ENCODE measurements around the gene PIK3CD. TPM values are rescaled to one million over a fixed set of nuclear protein-coding genes. Genes with fewer than 3 reads are reported as not detected.

Gene PIK3CD
- total and polyA plus RNA-seq, 2 experiments from 2014 or later: 1.2 to 1.3 TPM

DNA sequence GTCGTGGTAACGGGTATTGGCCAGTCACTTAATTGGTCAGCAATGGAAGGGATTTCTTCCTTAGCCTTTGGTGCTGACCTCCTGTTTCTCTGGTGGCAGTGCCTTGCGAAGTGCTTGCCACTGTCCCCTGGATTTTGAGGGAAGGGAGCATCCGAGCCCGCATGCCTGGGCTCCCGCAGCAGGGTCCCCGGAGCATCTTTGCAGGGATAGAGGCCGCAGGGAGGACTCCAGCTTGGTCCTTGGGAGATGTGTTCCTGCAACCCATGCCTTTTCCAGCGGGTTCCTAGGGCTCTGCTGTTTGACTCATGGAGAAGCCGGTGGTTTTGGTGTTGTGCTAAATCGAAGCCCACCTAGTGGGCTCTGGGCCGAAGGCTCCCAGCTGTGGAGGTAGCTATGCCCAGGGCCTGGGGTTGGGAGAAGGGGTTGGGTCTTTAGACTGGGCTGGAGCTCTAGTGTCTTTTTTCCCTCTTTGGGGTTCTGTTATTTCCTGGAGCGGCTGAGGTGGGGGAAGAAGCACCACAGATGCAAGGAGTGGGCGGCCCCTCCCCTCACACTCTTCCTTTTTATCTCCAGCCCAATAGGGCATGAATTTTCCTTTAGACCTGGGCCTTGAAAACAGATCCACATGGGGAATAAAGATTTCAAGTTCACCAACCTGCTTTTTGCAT, 39.0 kb downstream of the PIK3CD start:
- Histone ChIP-seq H3K27me3 (peaks cover 25% of the 10 kb centered on the region), H2AFZ (peak overlapping the region; percentile 74), H3K27ac (no peak overlapping the region), H3K9me2 (replicated peaks; ENCODE audit: insufficient read depth) (no peaks in the 10 kb centered on the region), H3K9me3 (ENCODE audit: low read depth) (no peaks in the 10 kb centered on the region), H3K4me1 (ENCODE audit: insufficient read depth) (no peaks in the 10 kb centered on the region), H3K79me2 (no peaks in the 10 kb centered on the region), H3K4me2 (peak overlapping the region; percentile 98), H4K20me1 (ENCODE audit: insufficient read depth, poor library complexity, severe bottlenecking) (no peaks in the 10 kb centered on the region), H3K36me3 (replicated peaks; ENCODE audit: insufficient read depth, low read depth) (no peaks in the 10 kb centered on the region), H3K4me3 (no peak overlapping the region)
- no peak for TF ChIP-seq EZH2 (IDR thresholded peaks at IDR 0.05; ENCODE audit: borderline replicate concordance)
- TF ChIP-seq, protein P1, sequence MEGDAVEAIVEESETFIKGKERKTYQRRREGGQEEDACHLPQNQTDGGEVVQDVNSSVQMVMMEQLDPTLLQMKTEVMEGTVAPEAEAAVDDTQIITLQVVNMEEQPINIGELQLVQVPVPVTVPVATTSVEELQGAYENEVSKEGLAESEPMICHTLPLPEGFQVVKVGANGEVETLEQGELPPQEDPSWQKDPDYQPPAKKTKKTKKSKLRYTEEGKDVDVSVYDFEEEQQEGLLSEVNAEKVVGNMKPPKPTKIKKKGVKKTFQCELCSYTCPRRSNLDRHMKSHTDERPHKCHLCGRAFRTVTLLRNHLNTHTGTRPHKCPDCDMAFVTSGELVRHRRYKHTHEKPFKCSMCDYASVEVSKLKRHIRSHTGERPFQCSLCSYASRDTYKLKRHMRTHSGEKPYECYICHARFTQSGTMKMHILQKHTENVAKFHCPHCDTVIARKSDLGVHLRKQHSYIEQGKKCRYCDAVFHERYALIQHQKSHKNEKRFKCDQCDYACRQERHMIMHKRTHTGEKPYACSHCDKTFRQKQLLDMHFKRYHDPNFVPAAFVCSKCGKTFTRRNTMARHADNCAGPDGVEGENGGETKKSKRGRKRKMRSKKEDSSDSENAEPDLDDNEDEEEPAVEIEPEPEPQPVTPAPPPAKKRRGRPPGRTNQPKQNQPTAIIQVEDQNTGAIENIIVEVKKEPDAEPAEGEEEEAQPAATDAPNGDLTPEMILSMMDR (IDR thresholded peaks at IDR 0.05; ENCODE audit: poor library complexity): no peak
- DNase-seq (ENCODE audit: low spot score): no peak
- 51% methylated on average over 14 of the region's 14 CpGs for WGBS (ENCODE audit: low lambda C conversion rate, missing lambda C conversion rate)

DNA sequence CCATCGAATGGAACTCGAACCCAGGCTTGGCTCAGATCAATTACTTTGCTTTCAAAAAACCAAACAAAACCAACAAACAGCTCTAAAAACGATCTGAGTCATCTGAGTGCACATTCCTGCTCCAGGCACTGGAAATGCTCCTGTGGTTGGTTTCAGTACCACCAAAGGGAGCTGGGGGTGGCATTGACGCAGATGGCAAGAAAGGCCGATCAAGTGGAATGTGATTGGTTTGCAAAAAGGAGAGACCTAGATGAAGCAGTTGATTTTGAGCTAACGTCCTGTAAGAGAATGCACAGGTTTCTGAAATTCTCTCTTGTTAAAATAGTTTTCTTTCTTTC, 39.5 kb downstream of the PIK3CD start:
- WGBS (ENCODE audit: low lambda C conversion rate, missing lambda C conversion rate): 76% methylated on average over 6 of the region's 6 CpGs
- H3K27me3 ChIP-seq: peaks cover 25% of the 10 kb centered on the region
- H2AFZ ChIP-seq: no peak overlapping the region
- H3K27ac ChIP-seq: no peak overlapping the region
- no peak overlapping the region for H3K4me3 ChIP-seq
- no peaks in the 10 kb centered on the region for H4K20me1 ChIP-seq (ENCODE audit: insufficient read depth, poor library complexity, severe bottlenecking)
- no peak for DNase-seq (ENCODE audit: low spot score)
- no peaks in the 10 kb centered on the region for H3K9me3 ChIP-seq (ENCODE audit: low read depth)
- no peaks in the 10 kb centered on the region for H3K36me3 ChIP-seq (replicated peaks; ENCODE audit: insufficient read depth, low read depth)
- no peaks in the 10 kb centered on the region for H3K4me1 ChIP-seq (ENCODE audit: insufficient read depth)
- no peaks in the 10 kb centered on the region for H3K9me2 ChIP-seq (replicated peaks; ENCODE audit: insufficient read depth)
- no peak for TF ChIP-seq EZH2phosphoT487 (IDR thresholded peaks at IDR 0.05; ENCODE audit: low read depth, severe bottlenecking, unreplicated experiment)
- H3K79me2 ChIP-seq: no peaks in the 10 kb centered on the region
- H3K4me2 ChIP-seq: no peak overlapping the region

DNA sequence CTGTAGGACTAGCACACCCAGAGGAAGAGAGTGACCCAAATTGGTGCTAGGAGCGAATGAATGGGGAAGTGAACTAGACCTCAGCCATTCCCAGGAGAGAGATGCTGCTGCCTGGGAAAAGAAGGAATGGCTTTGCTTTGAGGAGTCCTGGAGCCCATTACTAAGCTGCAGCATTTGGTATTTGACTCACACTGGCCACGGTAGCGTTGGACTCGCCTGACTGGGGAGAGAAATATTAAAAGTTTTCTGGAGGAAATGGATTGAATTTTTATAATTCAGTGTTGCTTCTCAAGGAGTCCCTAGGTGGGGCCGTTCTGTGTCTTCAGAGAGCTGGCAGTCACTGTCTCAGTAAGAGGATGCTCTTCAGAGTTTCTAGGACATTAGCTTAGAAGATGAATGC, 40.2 kb downstream of the PIK3CD start:
- DNase-seq (ENCODE audit: low spot score): no peak
- H3K27me3 ChIP-seq: peaks cover 25% of the 10 kb centered on the region
- H3K9me3 ChIP-seq (ENCODE audit: low read depth): no peaks in the 10 kb centered on the region
- H3K79me2 ChIP-seq: no peaks in the 10 kb centered on the region
- H3K9me2 ChIP-seq (replicated peaks; ENCODE audit: insufficient read depth): no peaks in the 10 kb centered on the region
- H3K27ac ChIP-seq: no peak overlapping the region
- no peaks in the 10 kb centered on the region for H3K36me3 ChIP-seq (replicated peaks; ENCODE audit: insufficient read depth, low read depth)
- no peak for TF ChIP-seq EZH2phosphoT487 (IDR thresholded peaks at IDR 0.05; ENCODE audit: low read depth, severe bottlenecking, unreplicated experiment)
- TF ChIP-seq EZH2 (IDR thresholded peaks at IDR 0.05; ENCODE audit: borderline replicate concordance): no peak
- TF ChIP-seq, protein P1 (IDR thresholded peaks at IDR 0.05; ENCODE audit: poor library complexity): no peak
- 92% methylated on average over 5 of the region's 5 CpGs for WGBS (ENCODE audit: low lambda C conversion rate, missing lambda C conversion rate)
- no peaks in the 10 kb centered on the region for H3K4me1 ChIP-seq (ENCODE audit: insufficient read depth)
- no peak overlapping the region for H3K4me3 ChIP-seq
- H2AFZ ChIP-seq: no peak overlapping the region
- H3K4me2 ChIP-seq: no peak overlapping the region
- no peaks in the 10 kb centered on the region for H4K20me1 ChIP-seq (ENCODE audit: insufficient read depth, poor library complexity, severe bottlenecking)

DNA sequence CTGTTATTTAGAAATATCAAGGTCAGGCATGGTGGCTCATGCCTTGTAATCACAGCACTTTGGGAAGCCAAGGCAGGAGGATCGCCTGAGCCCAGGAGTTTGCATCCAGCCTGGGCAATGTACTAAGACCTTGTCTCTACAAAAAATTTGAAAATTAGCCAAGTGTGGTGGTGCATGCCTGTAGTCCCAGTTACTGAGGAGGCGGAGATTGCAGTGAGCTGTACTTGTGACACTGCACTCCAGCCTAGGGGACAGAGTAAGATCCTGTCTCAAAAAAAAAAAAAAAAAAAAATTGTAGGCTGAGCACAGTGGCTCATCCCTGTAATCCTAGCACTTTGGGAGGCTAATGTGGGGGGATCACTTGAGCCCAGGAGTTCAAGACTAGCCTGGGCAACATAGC, 45.3 kb downstream of the PIK3CD start:
- Histone ChIP-seq H3K27me3 (peaks cover 4% of the 10 kb centered on the region), H3K9me3 (ENCODE audit: low read depth) (no peaks in the 10 kb centered on the region), H3K4me1 (ENCODE audit: insufficient read depth) (no peaks in the 10 kb centered on the region), H3K4me2 (no peak overlapping the region), H3K36me3 (replicated peaks; ENCODE audit: insufficient read depth, low read depth) (no peaks in the 10 kb centered on the region), H3K9me2 (replicated peaks; ENCODE audit: insufficient read depth) (no peaks in the 10 kb centered on the region), H3K27ac (no peak overlapping the region), H2AFZ (no peak overlapping the region), H3K79me2 (no peaks in the 10 kb centered on the region), H4K20me1 (ENCODE audit: insufficient read depth, poor library complexity, severe bottlenecking) (no peaks in the 10 kb centered on the region), H3K4me3 (no peak overlapping the region)
- DNase-seq (ENCODE audit: low spot score): no peak
- WGBS (ENCODE audit: low lambda C conversion rate, missing lambda C conversion rate): 98% methylated on average over 2 of the region's 2 CpGs
- no peak for TF ChIP-seq EZH2 (IDR thresholded peaks at IDR 0.05; ENCODE audit: borderline replicate concordance)
- no peak for TF ChIP-seq EZH2phosphoT487 (IDR thresholded peaks at IDR 0.05; ENCODE audit: low read depth, severe bottlenecking, unreplicated experiment)
- TF ChIP-seq, protein P1 (IDR thresholded peaks at IDR 0.05; ENCODE audit: poor library complexity): no peak
